Measurements from ENCODE around the gene SCNN1A. TPM values are rescaled to one million over a fixed set of nuclear protein-coding genes. Genes with fewer than 3 reads are reported as not detected.

SCNN1A gene
- total RNA-seq, 2 experiments from 2014 or later: 0.35 to 1.0 TPM

DNA sequence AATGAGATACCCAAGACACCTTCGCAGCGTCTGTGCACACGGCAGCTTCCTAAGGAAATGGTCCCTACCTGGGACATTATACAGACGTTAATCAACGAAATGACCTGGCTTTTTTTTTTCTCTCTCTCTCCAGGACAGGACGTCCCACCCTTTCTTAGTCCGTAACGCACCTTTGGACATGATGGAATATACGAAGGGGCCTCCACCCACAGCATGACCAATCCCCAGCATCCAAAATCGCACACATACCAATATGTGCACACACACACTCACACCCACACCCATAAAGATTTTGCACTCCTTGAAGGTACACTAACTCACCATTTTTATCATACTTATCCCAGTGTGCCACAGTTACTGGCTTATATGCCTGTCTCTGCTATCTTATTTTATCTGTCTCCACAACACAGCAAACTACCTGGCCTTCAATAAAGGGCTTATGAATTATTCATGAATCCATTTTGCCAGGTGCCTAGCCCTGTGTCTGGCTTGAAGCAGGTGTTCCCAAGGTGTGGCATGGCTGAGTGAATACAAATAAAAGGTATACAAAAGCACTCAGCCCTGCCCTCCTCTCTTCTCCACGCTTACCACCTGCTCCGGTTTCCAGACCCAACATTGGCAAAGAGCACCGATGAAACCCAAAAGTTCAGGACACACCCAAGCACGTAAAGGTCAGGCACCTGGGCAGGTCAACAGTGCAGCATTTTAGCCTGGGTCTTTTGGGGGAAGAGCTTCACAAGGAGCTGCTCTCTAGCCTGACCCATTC, 2.2 kb downstream of the SCNN1A start:
- H3K36me3 ChIP-seq (ENCODE audit: insufficient read depth, low read length): no peaks in the 10 kb centered on the region
- POLR2A ChIA-PET: interaction anchor here (1.5 kb wide), 1 partner anchor 10 kb away, joined by 3 read pairs; no protein-coding TSS in a partner anchor
- H4K20me1 ChIP-seq (ENCODE audit: insufficient read depth, low read length): no peaks in the 10 kb centered on the region
- intact Hi-C loops (cut with micrococcal nuclease; ENCODE audit: unreplicated experiment): no loop called here
- no peaks in the 10 kb centered on the region for H3K9me2 ChIP-seq (ENCODE audit: insufficient read depth, low read length)
- H3K9me3 ChIP-seq (ENCODE audit: low read length): no peaks in the 10 kb centered on the region
- no peaks in the 10 kb centered on the region for H3K79me2 ChIP-seq (ENCODE audit: insufficient read depth, low read depth, low read length)
- H3K4me2 ChIP-seq (ENCODE audit: low read length): no peak overlapping the region
- H3K4me1 ChIP-seq (ENCODE audit: insufficient read depth, low read length, poor library complexity, severe bottlenecking): peaks cover 17% of the 10 kb centered on the region
- CTCF ChIA-PET (ENCODE audit: unreplicated experiment): interaction anchor here (1.0 kb wide), 1 partner anchor 17 kb away, joined by 3 read pairs; no protein-coding TSS in a partner anchor
- no peak overlapping the region for H2AFZ ChIP-seq (ENCODE audit: low read length)
- no TSS peak for BruUV-seq (replicated peaks)
- DNase-seq (ENCODE audit: low spot score): no peak
- no peak overlapping the region for H3K27ac ChIP-seq (ENCODE audit: low read depth, low read length, poor library complexity, severe bottlenecking)
- H3K4me3 ChIP-seq (ENCODE audit: low read depth, low read length, poor library complexity, severe bottlenecking): no peak overlapping the region
- TF ChIP-seq, protein P1, sequence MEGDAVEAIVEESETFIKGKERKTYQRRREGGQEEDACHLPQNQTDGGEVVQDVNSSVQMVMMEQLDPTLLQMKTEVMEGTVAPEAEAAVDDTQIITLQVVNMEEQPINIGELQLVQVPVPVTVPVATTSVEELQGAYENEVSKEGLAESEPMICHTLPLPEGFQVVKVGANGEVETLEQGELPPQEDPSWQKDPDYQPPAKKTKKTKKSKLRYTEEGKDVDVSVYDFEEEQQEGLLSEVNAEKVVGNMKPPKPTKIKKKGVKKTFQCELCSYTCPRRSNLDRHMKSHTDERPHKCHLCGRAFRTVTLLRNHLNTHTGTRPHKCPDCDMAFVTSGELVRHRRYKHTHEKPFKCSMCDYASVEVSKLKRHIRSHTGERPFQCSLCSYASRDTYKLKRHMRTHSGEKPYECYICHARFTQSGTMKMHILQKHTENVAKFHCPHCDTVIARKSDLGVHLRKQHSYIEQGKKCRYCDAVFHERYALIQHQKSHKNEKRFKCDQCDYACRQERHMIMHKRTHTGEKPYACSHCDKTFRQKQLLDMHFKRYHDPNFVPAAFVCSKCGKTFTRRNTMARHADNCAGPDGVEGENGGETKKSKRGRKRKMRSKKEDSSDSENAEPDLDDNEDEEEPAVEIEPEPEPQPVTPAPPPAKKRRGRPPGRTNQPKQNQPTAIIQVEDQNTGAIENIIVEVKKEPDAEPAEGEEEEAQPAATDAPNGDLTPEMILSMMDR (conservative IDR thresholded peaks at IDR 0.05; ENCODE audit: low read length): no peak

DNA sequence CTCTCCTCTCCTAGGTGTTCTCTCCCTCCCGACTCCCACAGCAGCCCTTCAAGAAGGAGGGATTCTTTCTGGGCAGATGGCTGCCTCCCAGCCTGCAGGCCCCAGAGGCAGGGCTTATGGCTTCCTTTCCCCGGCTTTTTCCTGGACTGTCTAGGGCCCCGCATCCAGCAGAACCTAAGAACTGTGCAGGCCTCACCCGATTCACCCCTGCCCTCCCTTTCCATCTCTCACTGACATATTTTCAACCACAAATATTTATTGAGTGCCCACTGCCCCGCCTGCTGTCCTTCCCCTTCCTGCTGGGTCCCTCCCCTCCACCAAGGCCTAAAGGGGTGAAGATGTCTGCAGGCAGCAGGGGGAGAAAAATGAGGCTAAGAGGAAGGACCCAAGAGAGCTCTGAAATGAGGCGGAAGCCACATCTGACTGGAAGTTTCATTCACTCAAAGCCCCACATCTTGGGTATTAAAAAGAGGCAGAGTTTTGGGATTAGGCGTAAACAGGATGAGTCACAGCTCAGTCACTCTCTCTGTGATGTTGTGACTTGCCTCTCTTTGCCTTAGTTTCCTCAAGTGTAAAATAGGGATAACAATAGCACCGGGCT, 2.9 kb downstream of the SCNN1A start:
- no peaks in the 10 kb centered on the region for H3K9me2 ChIP-seq (ENCODE audit: insufficient read depth, low read length)
- H3K27ac ChIP-seq (ENCODE audit: low read depth, low read length, poor library complexity, severe bottlenecking): no peak overlapping the region
- DNase-seq (ENCODE audit: low spot score): no peak
- H3K9me3 ChIP-seq (ENCODE audit: low read length): no peaks in the 10 kb centered on the region
- CTCF ChIA-PET (ENCODE audit: unreplicated experiment): interaction anchor here (1.0 kb wide), 1 partner anchor 16 kb away, joined by 3 read pairs; no protein-coding TSS in a partner anchor
- H3K36me3 ChIP-seq (ENCODE audit: insufficient read depth, low read length): no peaks in the 10 kb centered on the region
- intact Hi-C loops (cut with micrococcal nuclease; ENCODE audit: unreplicated experiment): no loop called here
- H2AFZ ChIP-seq (ENCODE audit: low read length): no peak overlapping the region
- no peak overlapping the region for H3K4me2 ChIP-seq (ENCODE audit: low read length)
- H3K79me2 ChIP-seq (ENCODE audit: insufficient read depth, low read depth, low read length): no peaks in the 10 kb centered on the region
- BruUV-seq (replicated peaks): no TSS peak
- H3K4me1 ChIP-seq (ENCODE audit: insufficient read depth, low read length, poor library complexity, severe bottlenecking): peaks cover 24% of the 10 kb centered on the region
- TF ChIP-seq EZH2phosphoT487 (IDR thresholded peaks at IDR 0.05; ENCODE audit: borderline replicate concordance, low read depth, low read length): no peak
- TF ChIP-seq, protein P1 (conservative IDR thresholded peaks at IDR 0.05; ENCODE audit: low read length): no peak
- H3K4me3 ChIP-seq (ENCODE audit: low read depth, low read length, poor library complexity, severe bottlenecking): no peak overlapping the region
- H4K20me1 ChIP-seq (ENCODE audit: insufficient read depth, low read length): no peaks in the 10 kb centered on the region
- POLR2A ChIA-PET: interaction anchor here (1.5 kb wide), 1 partner anchor 9 kb away, joined by 3 read pairs; no protein-coding TSS in a partner anchor
